Left ventricle myocardium inferior (tissue), 1 donor: ENCODE measurements around the gene TMED10. TPM values are rescaled to one million over a fixed set of nuclear protein-coding genes. Genes with fewer than 3 reads are reported as not detected.

Experiments used
- DNase-seq: peaks from one replicate; pipeline ENCODE4 v3.0.0-alpha.2; 2020
- H3K27ac ChIP-seq: fragments of 200-600 bp; replicated peaks from 2 replicates; pipeline ENCODE4 v1.8.0; 2021
- H3K27me3 ChIP-seq: fragments of 200-600 bp; 2 replicates; pipeline ENCODE4 v1.8.0; 2021; ENCODE audit warnings: low read depth
- H3K36me3 ChIP-seq: fragments of 200-600 bp; 2 replicates; pipeline ENCODE4 v1.8.0; 2021
- H3K4me1 ChIP-seq: fragments of 200-600 bp; 2 replicates; pipeline ENCODE4 v1.8.0; 2021
- H3K4me3 ChIP-seq: fragments of 200-600 bp; 2 replicates; pipeline ENCODE4 v1.8.0; 2021; ENCODE audit warnings: mild to moderate bottlenecking, moderate library complexity
- H3K9me3 ChIP-seq: fragments of 200-600 bp; replicated peaks from 2 replicates; pipeline ENCODE4 v1.8.0; 2021
- intact Hi-C: fragments of 100-400 bp; cut with micrococcal nuclease; formaldehyde crosslinking; loops from one replicate; pipeline ENCODE4 v1.11.0; 2022
- total RNA-seq: library from RNA; stranded (reverse); fragmentation: NEBNext Ultra II Directional; extraction: Animal tissue kit (Norgen Biotek cat#: 25700); gene quantifications from one replicate; pipeline ENCODE4 v1.2.1, GENCODE V29; 2021
- TF ChIP-seq, protein P1 (sequence below): fragments of 200-600 bp; IDR thresholded peaks from 2 replicates; pipeline ENCODE4 v1.8.0; 2021; ENCODE audit warnings: antibody characterized with exemption, mild to moderate bottlenecking, borderline replicate concordance
- donor health status: DM: no; HTN: yes; CAD: no; lungs with severe emphysema.

TMED10 gene
- total RNA-seq, 1 donor from 2014 or later, result 278 TPM

DNA sequence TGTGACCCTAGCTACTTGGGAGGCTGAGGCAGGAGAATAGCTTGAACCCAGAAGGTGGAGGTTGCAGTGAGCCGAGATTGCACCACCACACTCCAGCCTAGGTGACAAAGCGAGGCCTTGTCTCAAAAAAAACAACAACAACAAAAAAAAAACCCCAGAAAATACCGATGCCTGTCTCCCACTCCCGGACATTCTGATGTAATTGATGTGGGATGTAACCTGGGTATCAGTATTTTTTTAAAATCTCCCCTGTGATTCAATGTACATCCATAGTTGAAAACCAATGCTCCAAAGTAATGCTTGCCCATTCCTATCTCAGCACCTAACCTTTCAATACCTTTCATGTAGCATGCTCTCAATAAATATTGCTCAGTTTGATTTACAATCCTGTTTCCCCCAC lies 11.7 kb upstream of the TMED10 start:
- Histone ChIP-seq H3K27ac (no peak overlapping the region), H3K4me3 (no peak overlapping the region), H3K4me1 (peaks cover 2% of the 10 kb centered on the region), H3K36me3 (no peaks in the 10 kb centered on the region), H3K9me3 (no peaks in the 10 kb centered on the region), H3K27me3 (no peaks in the 10 kb centered on the region)
- no peak for DNase-seq
- intact Hi-C loops, result no loop called here
- TF ChIP-seq, protein P1, sequence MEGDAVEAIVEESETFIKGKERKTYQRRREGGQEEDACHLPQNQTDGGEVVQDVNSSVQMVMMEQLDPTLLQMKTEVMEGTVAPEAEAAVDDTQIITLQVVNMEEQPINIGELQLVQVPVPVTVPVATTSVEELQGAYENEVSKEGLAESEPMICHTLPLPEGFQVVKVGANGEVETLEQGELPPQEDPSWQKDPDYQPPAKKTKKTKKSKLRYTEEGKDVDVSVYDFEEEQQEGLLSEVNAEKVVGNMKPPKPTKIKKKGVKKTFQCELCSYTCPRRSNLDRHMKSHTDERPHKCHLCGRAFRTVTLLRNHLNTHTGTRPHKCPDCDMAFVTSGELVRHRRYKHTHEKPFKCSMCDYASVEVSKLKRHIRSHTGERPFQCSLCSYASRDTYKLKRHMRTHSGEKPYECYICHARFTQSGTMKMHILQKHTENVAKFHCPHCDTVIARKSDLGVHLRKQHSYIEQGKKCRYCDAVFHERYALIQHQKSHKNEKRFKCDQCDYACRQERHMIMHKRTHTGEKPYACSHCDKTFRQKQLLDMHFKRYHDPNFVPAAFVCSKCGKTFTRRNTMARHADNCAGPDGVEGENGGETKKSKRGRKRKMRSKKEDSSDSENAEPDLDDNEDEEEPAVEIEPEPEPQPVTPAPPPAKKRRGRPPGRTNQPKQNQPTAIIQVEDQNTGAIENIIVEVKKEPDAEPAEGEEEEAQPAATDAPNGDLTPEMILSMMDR, result no peak

DNA sequence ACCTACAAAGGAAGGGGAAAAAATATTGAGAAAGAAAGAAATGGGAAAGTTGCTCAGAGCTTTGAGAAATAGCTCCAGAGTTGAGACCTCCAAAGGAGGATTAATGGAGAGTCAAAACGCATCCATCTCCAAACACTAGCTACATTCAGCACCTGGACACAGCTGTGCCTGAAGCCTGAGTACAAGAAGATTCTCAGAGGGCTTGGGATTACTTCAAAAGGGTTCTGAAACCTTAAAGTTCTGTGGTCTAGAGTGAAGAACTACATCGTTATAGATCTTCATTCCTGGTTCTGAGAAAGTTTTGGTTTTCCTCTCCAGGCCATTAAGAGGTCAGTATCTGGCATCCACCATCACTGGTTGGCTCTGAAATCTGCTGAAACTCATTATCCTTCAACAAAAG lies 10.5 kb upstream of the TMED10 start:
- Histone ChIP-seq H3K4me3 (no peak overlapping the region), H3K27ac (no peak overlapping the region), H3K36me3 (no peaks in the 10 kb centered on the region), H3K9me3 (no peaks in the 10 kb centered on the region), H3K27me3 (no peaks in the 10 kb centered on the region), H3K4me1 (peaks cover 7% of the 10 kb centered on the region)
- no peak for DNase-seq
- TF ChIP-seq, protein P1, result no peak
- intact Hi-C loops, result no loop called here

DNA sequence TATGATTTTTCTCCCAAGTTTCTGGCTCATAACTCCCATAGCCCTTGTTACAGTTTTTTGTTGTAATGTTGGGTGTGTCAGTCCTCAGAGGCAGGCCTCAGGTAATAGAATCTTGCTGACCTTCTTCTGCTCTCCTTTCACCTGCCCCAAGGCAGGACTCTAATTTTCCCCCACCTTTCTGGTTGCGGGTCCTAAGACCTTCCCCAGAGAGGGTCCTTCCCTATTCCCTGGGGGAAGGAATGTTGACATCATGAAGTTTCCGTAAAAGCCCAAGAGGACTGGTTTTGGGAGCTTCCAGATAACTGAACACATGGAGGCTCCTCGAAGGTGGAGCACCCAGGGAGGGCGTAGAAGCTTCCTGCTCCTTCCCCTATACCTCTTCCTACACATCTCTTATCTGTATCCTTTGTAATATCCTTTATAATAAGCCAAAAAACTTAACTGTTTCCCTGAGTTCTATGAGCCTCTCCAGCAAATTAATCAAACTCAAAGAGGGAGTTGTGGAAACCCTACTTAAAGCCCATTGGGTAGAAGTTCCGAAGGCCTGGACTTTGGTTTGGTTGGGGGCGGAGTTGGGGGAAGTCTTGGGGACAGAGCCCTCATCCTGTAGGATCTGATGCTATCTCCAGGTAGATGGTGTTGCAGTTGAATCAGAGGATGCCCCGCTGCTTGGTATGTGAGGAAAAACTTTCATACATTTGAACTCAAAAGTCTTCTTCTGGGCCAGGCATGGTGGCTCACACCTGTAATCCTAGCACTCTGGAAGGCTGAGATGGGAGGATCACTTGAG lies 9.0 kb upstream of the TMED10 start:
- TF ChIP-seq, protein P1, result no peak
- Histone ChIP-seq H3K4me1 (peaks cover 7% of the 10 kb centered on the region), H3K9me3 (no peaks in the 10 kb centered on the region), H3K27me3 (no peaks in the 10 kb centered on the region), H3K36me3 (no peaks in the 10 kb centered on the region), H3K27ac (no peak overlapping the region), H3K4me3 (no peak overlapping the region)
- intact Hi-C loops, result no loop called here
- DNase-seq, result no peak

DNA sequence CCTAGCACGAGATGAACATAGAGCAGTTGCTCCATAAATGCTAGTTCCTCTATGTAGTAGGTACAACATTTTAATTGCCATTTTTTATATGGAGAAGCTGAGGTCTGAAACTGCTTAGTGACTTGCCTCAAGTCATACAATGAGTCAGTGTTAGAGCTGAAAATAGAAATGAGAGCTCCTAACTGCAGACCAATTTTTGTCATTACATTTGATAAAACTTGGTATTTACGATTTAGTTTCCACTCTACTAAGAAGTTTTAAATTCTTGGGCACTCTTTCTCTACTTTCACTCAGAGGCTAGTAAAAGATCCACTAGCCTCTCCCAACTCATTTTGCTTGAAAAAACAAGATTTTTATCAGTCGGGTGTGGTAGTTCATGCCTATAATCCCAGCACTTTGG lies 8.1 kb upstream of the TMED10 start:
- no peak overlapping the region for H3K27ac ChIP-seq

DNA sequence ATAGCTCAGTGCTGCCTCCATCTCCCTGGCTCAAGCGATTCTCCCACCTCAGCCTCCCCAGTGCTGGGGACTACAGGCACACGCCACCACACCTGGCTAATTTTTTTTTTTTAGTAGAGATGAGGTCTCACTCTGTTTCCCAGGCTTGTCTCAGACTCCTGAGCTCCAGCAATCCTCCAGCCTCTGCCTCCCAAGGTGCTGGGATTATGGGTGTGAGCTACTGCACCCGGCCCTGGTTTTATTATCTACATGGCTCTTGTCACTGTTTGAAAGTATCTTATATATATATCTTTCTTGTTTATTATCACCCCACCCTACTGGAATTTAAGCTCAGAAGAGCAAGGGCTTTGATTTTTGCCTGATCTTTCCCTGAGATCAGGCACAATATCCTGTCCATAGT lies 7.6 kb upstream of the TMED10 start:
- H3K27ac ChIP-seq, result no peak overlapping the region
- TF ChIP-seq, protein P1, result no peak
- no peaks in the 10 kb centered on the region for H3K9me3 ChIP-seq

More for the DNA sequence above, 8.1 kb upstream of the TMED10 start:
- Histone ChIP-seq H3K4me1 (peaks cover 7% of the 10 kb centered on the region), H3K9me3 (no peaks in the 10 kb centered on the region), H3K4me3 (no peak overlapping the region), H3K36me3 (no peaks in the 10 kb centered on the region), H3K27me3 (no peaks in the 10 kb centered on the region)
- TF ChIP-seq, protein P1, result no peak
- no peak for DNase-seq
- intact Hi-C loops, result no loop called here

More for the DNA sequence above, 7.6 kb upstream of the TMED10 start:
- H3K36me3 ChIP-seq, result no peaks in the 10 kb centered on the region
- peaks cover 7% of the 10 kb centered on the region for H3K4me1 ChIP-seq
- no peaks in the 10 kb centered on the region for H3K27me3 ChIP-seq
- DNase-seq, result no peak
- no peak overlapping the region for H3K4me3 ChIP-seq
- intact Hi-C loops, result no loop called here
